ENCODE measurements around the gene PDE4C. TPM values are rescaled to one million over a fixed set of nuclear protein-coding genes. Genes with fewer than 3 reads are reported as not detected.

PDE4C gene
- total RNA-seq: under 1 TPM; 0.13 to 0.18 TPM

DNA sequence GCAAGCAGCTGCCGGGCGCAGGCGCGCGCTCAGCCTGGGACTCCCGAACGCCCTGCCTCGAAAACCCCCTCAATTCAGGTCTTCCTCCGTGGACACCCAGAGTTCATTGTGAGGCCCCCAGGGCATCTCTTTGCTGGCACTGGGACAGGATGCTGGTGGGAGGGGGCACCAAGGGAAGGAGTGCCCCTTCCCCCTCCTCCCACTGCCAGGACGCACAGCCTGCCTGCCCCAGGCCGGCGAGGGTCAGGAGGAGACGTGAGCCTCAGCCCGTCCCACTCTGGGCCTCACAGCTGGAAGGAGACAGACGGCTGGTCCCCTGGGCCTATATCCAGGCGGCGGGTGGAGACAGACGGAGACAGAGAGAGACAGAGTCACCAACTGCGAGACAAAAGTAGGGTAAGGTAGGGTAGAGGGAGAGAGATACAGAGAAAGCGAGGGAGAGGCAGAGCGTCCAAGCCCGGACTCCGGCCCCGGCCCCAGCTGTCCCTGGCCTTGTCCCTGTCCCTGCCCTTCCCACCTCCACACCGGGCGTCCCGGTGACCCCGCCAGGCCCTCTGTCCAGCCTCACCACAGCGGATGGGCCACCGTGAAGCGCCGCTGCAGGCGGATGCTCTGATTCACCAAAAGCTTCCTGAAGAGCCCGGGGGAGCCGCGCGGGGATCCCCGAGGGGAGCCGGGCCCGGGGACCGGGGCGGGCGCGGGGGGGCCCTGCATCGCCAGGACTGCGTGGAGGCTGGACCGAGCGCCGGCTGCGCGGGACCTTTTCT, at the start of gene PDE4C:
Gene PDE4C, minus strand, starts transcription at position 737 of the 767 bp plus-strand sequence. Its CDS starts 23 bp downstream, at position 714.
- Mint-ChIP-seq H3K36me3 (ENCODE audit: low read depth) (no peaks in the 10 kb centered on the region), H3K27ac (no peak within 1 kb of the TSS), H3K4me1 (peaks cover 16% of the 10 kb centered on the region), H3K27me3 (peaks cover 52% of the 10 kb centered on the region), H3K4me3 (no peak within 1 kb of the TSS), H3K9me3 (no peaks in the 10 kb centered on the region)
- CTCF ChIA-PET: no interaction called here
- DNase-seq: no peak
- POLR2A ChIA-PET: no interaction called here

DNA sequence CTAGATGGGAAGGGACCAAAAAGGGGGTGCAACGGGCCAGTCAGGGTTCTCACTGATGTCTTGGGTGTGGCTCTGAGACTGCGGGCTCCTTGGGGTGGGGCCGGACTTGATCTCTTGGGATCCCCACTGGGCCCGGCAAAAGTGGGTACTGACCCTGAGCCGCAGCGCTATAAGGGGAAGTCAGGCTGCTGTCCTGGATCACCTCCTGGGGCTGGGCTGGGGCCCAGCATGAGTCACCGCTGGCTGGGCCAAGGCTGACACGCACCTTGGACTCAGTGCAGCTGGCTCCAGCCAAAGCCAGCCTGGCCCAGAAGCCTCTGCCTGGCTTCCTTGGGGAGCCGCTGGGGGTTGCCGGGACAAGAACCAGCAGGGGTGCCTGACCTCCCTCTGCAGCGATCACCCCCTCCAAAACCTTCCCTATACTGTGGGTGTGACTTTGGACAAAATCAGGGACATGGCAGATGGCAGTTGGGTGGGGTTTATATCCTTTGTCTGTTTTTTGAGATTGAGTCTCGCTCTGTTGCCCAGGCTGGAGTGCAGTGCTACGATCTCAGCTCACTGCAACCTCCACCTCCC, 48.6 kb upstream of the PDE4C start:
- Mint-ChIP-seq H3K9me3 (no peaks in the 10 kb centered on the region), H3K27me3 (no peaks in the 10 kb centered on the region), H3K36me3 (ENCODE audit: low read depth) (peaks cover 45% of the 10 kb centered on the region), H3K4me3 (no peak overlapping the region), H3K27ac (no peak overlapping the region), H3K4me1 (peaks cover 38% of the 10 kb centered on the region)
- CTCF ChIA-PET: interaction anchor here (0.8 to 7.2 kb wide), 3 partner anchors 47 to 53 kb away, joined by 3 to 263 read pairs (median 5); partner anchors contain the start of gene LSM4
- POLR2A ChIA-PET: interaction anchor here (1.2 to 15.1 kb wide), 4 partner anchors 18 to 184 kb away, joined by 3 to 1184 read pairs (median 356); partner anchors contain the start of gene LSM4
- no peak for DNase-seq

DNA sequence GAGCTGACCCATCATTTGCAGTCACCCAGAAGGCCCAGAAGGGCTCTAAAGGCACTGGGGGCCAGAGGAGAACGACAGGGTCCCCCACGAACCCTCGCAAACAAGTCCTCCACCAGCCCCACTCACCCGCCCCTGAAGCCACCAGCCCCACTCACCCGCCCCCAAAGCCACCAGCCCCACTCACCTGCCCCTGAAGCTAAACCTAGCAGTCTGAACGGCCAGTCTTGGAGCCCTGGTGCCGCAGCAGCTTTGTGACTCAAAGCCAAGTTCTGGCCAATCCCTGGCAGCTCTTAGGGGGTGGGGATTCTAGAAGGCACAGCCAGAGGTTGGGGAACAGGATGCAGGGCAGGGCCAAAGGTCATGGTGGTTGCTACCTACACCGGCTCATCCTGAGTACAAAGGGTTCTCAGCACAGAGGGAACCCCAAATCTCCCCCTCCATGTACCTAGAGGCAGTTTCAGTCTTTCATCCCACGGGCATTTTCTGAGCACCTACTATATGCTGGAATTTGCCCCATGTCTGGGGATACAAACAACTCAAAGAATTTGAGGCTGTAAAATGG, 48.1 kb upstream of the PDE4C start, which contains the start of gene IQCN:
Gene IQCN, minus strand, starts transcription at position 234 of the 562 bp plus-strand sequence. CDS start 4,974 bp downstream, outside the sequence.
- Mint-ChIP-seq H3K36me3 (ENCODE audit: low read depth) (peaks cover 40% of the 10 kb centered on the region), H3K27ac (no peak within 1 kb of the TSS), H3K4me3 (no peak within 1 kb of the TSS), H3K9me3 (no peaks in the 10 kb centered on the region), H3K4me1 (peaks cover 36% of the 10 kb centered on the region), H3K27me3 (no peaks in the 10 kb centered on the region)
- DNase-seq: peak; percentile 45
- ChIA-PET POLR2A (interaction anchor here (0.6 to 15.1 kb wide), 4 partner anchors 18 to 155 kb away, joined by 3 to 1184 read pairs (median 4); partner anchors contain the start of gene LSM4), CTCF (interaction anchor here (0.8 to 5.6 kb wide), 3 partner anchors 30 to 54 kb away, joined by 3 to 43 read pairs (median 4); no protein-coding TSS in a partner anchor)

DNA sequence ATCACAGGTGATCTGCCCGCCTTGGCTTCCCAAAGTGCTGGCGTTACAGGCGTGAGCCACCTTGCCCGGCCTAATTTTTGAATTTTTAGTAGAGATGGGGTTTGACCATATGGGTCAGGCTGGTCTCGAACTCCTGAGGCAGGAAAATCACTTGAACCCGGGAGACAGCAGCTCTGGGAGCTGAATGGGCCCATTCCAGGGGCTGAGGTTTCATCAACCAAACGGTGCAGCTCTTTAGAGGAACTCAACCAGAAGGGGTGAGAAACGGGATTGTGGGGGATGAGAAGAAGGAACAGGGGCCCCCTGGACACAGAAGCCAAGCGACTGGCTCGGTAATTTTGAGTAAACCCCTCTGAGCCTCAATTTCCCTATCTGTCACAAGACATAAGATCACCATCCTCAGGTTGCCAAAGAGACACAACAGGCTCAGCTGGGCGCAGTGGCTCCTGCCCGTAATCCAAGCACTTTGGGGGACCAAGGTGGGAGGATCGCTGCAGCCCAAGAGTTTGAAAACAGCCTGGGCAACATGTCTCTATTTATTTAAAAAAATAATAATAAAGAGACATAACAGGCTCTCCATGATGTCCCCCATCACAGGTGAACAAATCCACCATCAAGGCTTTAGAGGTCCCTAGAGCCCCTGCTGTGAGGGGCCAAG, 47.5 kb upstream of the PDE4C start:
- Mint-ChIP-seq H3K36me3 (ENCODE audit: low read depth) (peaks cover 34% of the 10 kb centered on the region), H3K9me3 (no peaks in the 10 kb centered on the region), H3K4me3 (no peak overlapping the region), H3K4me1 (peaks cover 31% of the 10 kb centered on the region), H3K27ac (no peak overlapping the region), H3K27me3 (no peaks in the 10 kb centered on the region)
- POLR2A ChIA-PET: interaction anchor here (0.6 to 15.1 kb wide), 4 partner anchors 19 to 155 kb away, joined by 3 to 1184 read pairs (median 4); partner anchors contain the start of gene LSM4
- no peak for DNase-seq
- CTCF ChIA-PET: interaction anchor here (0.8 to 5.6 kb wide), 4 partner anchors 30 to 54 kb away, joined by 3 to 43 read pairs (median 4); no protein-coding TSS in a partner anchor

DNA sequence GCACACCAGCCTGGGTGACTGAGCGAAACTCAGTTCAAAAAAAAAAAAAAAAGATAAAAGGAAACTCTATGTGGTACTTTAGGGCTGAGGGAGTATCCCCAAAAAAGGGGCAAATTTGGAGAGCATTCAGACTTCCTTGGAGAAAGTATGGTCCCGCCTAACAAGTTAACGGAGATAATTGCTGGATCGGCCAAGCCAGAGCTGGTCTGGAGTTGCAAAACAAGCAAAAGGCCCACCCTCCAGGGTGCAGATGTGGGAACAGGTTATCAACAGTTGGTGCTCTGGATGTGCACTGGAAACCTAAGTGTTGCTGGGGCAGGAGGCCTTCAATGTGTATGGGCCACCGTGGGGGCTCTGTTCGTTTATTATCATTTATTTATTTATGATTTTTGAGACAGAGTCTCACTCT, 45.2 kb upstream of the PDE4C start:
- POLR2A ChIA-PET: interaction anchor here (0.9 to 1.2 kb wide), 3 partner anchors 9 to 12 kb away, joined by 3 to 6 read pairs (median 4); partner anchors contain the start of gene JUND
- Mint-ChIP-seq H3K36me3 (ENCODE audit: low read depth) (peaks cover 20% of the 10 kb centered on the region), H3K27me3 (no peaks in the 10 kb centered on the region), H3K4me3 (no peak overlapping the region), H3K9me3 (no peaks in the 10 kb centered on the region), H3K4me1 (peaks cover 17% of the 10 kb centered on the region), H3K27ac (no peak overlapping the region)
- CTCF ChIA-PET: interaction anchor here (0.9 to 5.6 kb wide), 7 partner anchors 8 to 90 kb away, joined by 3 to 43 read pairs (median 4); partner anchors contain the start of gene LSM4
- DNase-seq: no peak

DNA sequence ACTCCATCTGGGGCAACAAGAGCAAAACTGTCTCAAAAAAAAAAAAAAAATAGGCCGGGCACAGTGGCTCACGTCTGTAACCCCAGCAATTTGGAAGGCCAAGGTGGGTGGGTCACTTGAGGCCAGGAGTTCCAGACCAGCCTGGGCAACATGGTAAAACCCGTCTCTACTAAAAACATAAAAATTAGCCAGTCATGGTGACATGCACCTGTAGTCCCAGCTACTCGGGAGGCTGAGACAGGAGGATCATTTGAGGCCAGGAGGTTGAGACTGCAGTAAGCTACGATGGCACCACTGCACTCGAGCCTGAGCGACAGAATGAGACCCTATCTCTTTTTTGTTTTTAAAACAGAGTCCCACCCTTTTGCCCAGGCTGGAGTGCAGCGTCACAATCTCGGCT, 44.1 kb upstream of the PDE4C start:
- POLR2A ChIA-PET: interaction anchor here (1.3 kb wide), 1 partner anchor 9 kb away, joined by 3 read pairs; no protein-coding TSS in a partner anchor
- no peak for DNase-seq
- no peak overlapping the region for H3K4me3 Mint-ChIP-seq
- H3K27me3 Mint-ChIP-seq: no peaks in the 10 kb centered on the region
- H3K36me3 Mint-ChIP-seq (ENCODE audit: low read depth): peaks cover 17% of the 10 kb centered on the region
- CTCF ChIA-PET: interaction anchor here (1.0 to 5.6 kb wide), 4 partner anchors 9 to 58 kb away, joined by 3 to 43 read pairs (median 14); a partner anchor contains a TSS
- H3K27ac Mint-ChIP-seq: no peak overlapping the region
- no peaks in the 10 kb centered on the region for H3K9me3 Mint-ChIP-seq
- H3K4me1 Mint-ChIP-seq: peaks cover 17% of the 10 kb centered on the region

DNA sequence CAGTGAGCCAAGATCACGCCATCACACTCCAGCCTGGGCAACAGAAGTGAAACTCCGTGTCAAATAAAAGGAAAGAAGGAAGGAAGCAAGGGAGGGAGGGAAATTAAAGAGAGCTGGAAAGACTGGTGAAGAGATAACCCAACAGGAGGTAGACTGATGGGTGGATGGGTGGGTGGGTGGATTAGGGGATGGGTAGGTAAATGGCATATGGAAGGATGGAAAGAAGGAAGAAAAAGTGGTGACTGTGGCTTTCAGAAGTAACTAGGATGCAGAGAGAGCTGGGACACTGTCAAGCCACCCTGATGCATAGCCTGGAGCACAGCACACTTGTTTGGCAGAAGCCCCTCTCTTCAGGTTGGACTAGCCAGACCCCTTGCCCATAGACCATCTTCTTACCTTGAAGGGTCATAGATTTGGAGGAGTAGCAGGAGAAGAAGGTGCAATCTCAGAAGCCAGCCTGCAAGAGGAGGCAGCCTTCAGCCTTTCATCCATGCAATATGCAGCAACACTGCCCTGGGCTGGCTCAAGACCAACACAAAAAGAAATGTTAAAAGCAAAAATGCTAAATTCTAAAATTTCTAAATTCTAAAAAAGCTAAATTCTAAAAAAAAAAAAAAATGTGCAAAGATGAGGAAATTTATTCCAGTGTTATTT, 43.0 kb upstream of the PDE4C start:
- Mint-ChIP-seq H3K4me1 (peaks cover 5% of the 10 kb centered on the region), H3K27me3 (no peaks in the 10 kb centered on the region), H3K4me3 (no peak overlapping the region), H3K27ac (no peak overlapping the region), H3K36me3 (ENCODE audit: low read depth) (peaks cover 7% of the 10 kb centered on the region), H3K9me3 (no peaks in the 10 kb centered on the region)
- no peak for DNase-seq
- CTCF ChIA-PET: interaction anchor here (0.9 to 5.6 kb wide), 4 partner anchors 10 to 65 kb away, joined by 3 to 43 read pairs (median 14); no protein-coding TSS in a partner anchor
- POLR2A ChIA-PET: interaction anchor here (1.3 to 1.4 kb wide), 2 partner anchors 10 to 12 kb away, joined by 3 to 4 read pairs; partner anchors contain the start of gene JUND

DNA sequence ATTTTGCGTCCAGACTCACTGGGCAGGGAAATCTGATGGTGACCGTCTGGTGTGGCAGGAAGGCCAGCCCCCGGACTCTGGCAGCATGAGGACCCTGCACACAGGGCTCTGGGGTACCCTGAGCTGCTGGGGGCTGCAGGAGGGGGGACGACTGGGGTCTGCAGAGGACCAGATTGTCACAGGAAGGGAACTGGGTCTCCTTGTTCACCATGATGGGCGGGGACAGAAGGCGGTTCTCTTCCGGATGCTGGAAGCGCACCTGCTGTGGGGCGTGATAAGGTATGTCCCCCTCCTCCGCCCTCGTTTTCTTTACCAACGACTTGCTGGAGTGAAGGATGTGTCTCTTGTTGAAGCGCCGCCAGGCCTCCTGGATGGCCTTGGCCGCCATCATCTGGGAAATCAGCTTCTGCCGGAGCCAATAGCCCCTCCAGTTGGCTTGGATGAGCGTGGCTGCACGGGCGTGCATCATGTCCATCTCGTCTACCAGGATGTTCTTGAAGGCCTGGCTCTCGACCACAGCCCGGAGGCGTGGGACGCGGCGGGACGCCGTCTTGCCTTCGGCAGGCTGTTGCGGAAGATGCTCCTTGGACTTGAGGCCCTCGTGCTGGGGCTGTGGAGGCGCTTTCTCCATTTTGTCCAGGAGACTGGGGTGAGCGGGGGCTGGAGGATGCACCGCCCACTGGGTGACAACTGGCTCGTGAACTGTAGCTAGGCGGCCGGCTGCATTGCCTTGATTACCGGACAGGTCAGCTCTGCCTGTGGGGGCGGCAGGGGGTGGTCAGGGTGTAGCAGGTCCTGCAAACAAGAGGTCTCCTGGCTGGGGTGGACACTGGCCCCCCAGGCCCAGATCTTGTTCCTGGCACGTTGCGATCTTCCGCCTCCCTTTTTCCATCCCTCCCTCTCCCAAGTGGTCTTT, 40.8 kb upstream of the PDE4C start:
- Mint-ChIP-seq H3K4me3 (no peak overlapping the region), H3K36me3 (ENCODE audit: low read depth) (peaks cover 4% of the 10 kb centered on the region), H3K9me3 (no peaks in the 10 kb centered on the region), H3K27ac (no peak overlapping the region), H3K4me1 (peaks cover 5% of the 10 kb centered on the region), H3K27me3 (no peaks in the 10 kb centered on the region)
- CTCF ChIA-PET: interaction anchor here (4.1 kb wide), 1 partner anchor 12 kb away, joined by 24 read pairs; no protein-coding TSS in a partner anchor
- POLR2A ChIA-PET: no interaction called here
- no peak for DNase-seq

DNA sequence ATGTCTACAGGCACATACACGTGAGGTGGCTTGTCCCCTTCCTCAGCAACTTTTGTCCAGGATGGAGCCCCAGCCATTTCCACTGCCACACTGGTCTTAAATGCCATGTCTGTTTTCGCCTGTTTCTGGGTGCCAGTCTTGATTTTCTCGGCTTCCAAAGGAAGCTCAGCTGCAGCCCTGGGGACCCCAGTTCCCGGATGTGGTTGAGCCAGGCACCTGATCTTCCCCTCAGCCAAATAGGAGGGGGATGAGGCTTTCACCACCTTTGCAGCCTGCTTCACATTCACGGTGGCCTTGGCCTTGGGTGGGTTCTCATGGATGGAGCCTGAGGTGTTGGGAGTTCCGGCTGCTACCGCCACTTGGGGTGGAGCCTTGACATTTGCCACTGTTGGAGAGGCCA, 39.3 kb upstream of the PDE4C start:
- Mint-ChIP-seq H3K4me1 (peaks cover 5% of the 10 kb centered on the region), H3K9me3 (no peaks in the 10 kb centered on the region), H3K36me3 (ENCODE audit: low read depth) (peaks cover 4% of the 10 kb centered on the region), H3K27me3 (no peaks in the 10 kb centered on the region), H3K27ac (no peak overlapping the region), H3K4me3 (no peak overlapping the region)
- ChIA-PET CTCF (no interaction called here), POLR2A (no interaction called here)
- no peak for DNase-seq

DNA sequence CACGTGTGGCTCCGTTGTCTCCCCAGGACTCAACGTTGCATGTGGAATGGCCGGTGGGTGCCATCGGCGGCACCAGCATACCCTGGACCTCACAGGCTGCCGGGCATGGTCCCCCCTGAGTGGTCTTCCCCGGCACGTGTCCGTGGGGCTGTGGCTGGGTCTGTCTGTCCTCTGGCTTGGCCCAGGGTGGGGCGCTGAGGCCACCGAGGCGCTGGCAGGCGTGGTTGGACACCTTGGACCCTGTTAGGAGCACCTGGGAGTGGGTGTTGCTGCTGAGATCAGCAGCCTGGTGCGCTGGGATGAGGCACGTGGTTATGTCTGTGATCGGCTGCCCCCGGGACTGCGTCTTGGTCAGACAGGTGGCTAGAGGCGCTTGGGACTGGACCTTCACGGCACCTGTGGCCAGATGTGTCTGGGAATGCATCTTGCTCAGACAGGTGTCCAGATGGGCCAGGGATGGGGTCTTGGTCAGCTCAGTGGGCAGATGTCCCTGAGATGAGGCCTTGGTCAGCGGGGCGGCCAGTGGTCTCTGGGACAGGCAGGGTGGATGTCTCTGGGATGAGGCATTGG, 38.8 kb upstream of the PDE4C start:
- Mint-ChIP-seq H3K9me3 (no peaks in the 10 kb centered on the region), H3K27ac (no peak overlapping the region), H3K4me3 (no peak overlapping the region), H3K4me1 (peaks cover 5% of the 10 kb centered on the region), H3K36me3 (ENCODE audit: low read depth) (peaks cover 4% of the 10 kb centered on the region), H3K27me3 (no peaks in the 10 kb centered on the region)
- ChIA-PET POLR2A (no interaction called here), CTCF (no interaction called here)
- no peak for DNase-seq
